Measurements from ENCODE around the gene B4GALT3. TPM values are rescaled to one million over a fixed set of nuclear protein-coding genes. Genes with fewer than 3 reads are reported as not detected.

Gene B4GALT3
- total and polyA plus RNA-seq, 9 of the 15 experiments (the other 6 are each of a cell fraction or from before 2014, with no cell fraction given): 31.2 to 103 (median 46.1) TPM

GRCh38 chr1:161201836-161202712, 24.8 kb upstream of the B4GALT3 start, which contains the start of gene NDUFS2 (continued):
- TF ChIP-seq TRIM28 (IDR thresholded peaks at IDR 0.05) (no peak), RB1 (IDR thresholded peaks at IDR 0.05; ENCODE audit: low read depth) (no peak), IRF9 (tag; IDR thresholded peaks at IDR 0.05) (no peak), TFAM (CRISPR knock-in tag; conservative IDR thresholded peaks at IDR 0.05) (no peak), KDM1A (IDR thresholded peaks at IDR 0.05) (peak; percentile 73 to 75; a peak in 3 of 4 replicates), YY1 (IDR thresholded peaks at IDR 0.05; ENCODE audit: borderline replicate concordance in 1 of 3, control insufficient read depth in 1 of 3, extremely low read depth in 1 of 3, insufficient read depth in 3 of 3, insufficient read length in 1 of 3, insufficient replicate concordance in 2 of 3, low read depth in 1 of 3, low read length in 2 of 3) (peak; percentile 99 to 100 (median 100)), ZNF445 (CRISPR knock-in tag; IDR thresholded peaks at IDR 0.05; ENCODE audit: low read depth) (no peak), CREM (IDR thresholded peaks at IDR 0.05; ENCODE audit: low read depth) (peak; percentile 89), GTF2B (IDR thresholded peaks at IDR 0.05; ENCODE audit: extremely low read depth, insufficient read length) (no peak), SIRT6 (IDR thresholded peaks at IDR 0.05; ENCODE audit: low read depth, low read length) (no peak), E2F6 (IDR thresholded peaks at IDR 0.05; ENCODE audit: borderline replicate concordance in 1 of 2, extremely low read depth in 1 of 2, insufficient read depth in 1 of 2, insufficient read length in 1 of 2, low read depth in 1 of 2, low read length in 1 of 2, poor library complexity in 1 of 2, severe bottlenecking in 1 of 2) (peak; percentile 30 to 50), TAF9B (IDR thresholded peaks at IDR 0.05; ENCODE audit: partially characterized antibody) (peak; percentile 98), EP300 (IDR thresholded peaks at IDR 0.05; ENCODE audit: low read length) (no peak), CBX3 (IDR thresholded peaks at IDR 0.05; ENCODE audit: borderline replicate concordance in 1 of 2, low read length in 2 of 2) (no peak), THRAP3 (IDR thresholded peaks at IDR 0.05; ENCODE audit: borderline replicate concordance) (no peak), SUPT5H (IDR thresholded peaks at IDR 0.05) (peak; percentile 85), SMAD4 (CRISPR knock-in tag; conservative IDR thresholded peaks at IDR 0.05) (peak; percentile 8), RBM17 (IDR thresholded peaks at IDR 0.05; ENCODE audit: borderline replicate concordance, low read depth, low read length) (no peak), MEF2A (IDR thresholded peaks at IDR 0.05; ENCODE audit: control insufficient read depth, low read depth, low read length) (no peak), FOXA1 (IDR thresholded peaks at IDR 0.05; ENCODE audit: borderline replicate concordance) (no peak), FOXP4 (CRISPR knock-in tag; IDR thresholded peaks at IDR 0.05; ENCODE audit: borderline replicate concordance) (peak; percentile 45; the same call in 1 of the 2 replicates), GTF2F1 (IDR thresholded peaks at IDR 0.05; ENCODE audit: low read depth, low read length) (peak; percentile 81; the same call in 1 of the 2 replicates), ZNF134 (CRISPR knock-in tag; conservative IDR thresholded peaks at IDR 0.05) (peak; percentile 45; the same call in 1 of the 2 replicates)

Measured in K562 (cell line).